Endometrial microvascular endothelial cells (primary cell): ENCODE measurements around the gene AIF1L. TPM values are rescaled to one million over a fixed set of nuclear protein-coding genes. Genes with fewer than 3 reads are reported as not detected.

Source experiments
- in situ Hi-C: cut with HindIII; loops from 2 replicates; pipeline ENCODE4 v1.10.0; 2017; ENCODE audit warnings: low sequenced_read_pairs, low pct_unique_long_range_greater_than_20kb; ENCODE audit errors: inconsistent ontology term
- total RNA-seq: library from RNA; depleted of rRNA; stranded (reverse); fragments of >200 nt; gene quantifications from one replicate; pipeline ENCODE4 v1.2.3, GENCODE V29; 2015; ENCODE audit errors: inconsistent ontology term

Gene AIF1L
- total RNA-seq, result 1.2 TPM

DNA sequence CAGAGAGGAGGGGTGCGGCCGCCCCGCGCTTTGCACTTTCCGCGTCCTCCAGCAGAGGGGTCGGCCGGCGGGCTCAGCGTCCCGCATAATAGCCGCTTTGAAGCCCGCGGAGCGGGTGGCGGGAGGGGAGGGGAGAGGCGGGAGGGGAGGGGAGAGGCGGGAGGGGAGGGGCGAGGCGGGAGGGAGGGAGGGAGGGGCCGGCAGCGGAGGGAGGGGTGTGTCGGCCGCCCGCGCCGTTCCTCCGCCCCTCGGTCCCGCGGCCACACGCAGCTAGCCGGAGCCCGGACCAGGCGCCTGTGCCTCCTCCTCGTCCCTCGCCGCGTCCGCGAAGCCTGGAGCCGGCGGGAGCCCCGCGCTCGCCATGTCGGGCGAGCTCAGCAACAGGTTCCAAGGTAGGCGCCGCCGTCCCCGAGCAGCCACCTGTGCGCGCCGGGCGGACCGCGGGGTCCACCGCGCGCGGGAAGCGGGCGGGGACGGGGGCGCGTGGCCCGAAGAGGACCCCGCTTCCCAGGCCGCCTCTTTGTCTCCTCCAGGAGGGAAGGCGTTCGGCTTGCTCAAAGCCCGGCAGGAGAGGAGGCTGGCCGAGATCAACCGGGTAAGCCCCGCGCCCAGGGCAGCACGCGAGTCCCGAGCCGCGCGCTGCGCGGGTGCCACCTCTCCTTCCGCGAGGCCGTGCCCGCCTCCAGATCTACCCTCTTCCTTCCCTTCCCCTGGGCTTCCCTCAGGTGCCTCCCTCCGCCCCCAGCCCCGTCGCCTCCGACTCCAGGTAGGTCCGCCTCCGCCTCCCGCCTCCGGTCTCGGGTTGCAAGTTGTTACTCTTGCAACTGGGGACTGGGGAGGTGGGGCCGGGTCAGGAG is at the start of gene AIF1L:
Gene AIF1L (plus strand): TSS at position 263 of the 857 bp plus-strand sequence. CDS start 99 bp downstream, at position 362.
- in situ Hi-C loops, result no loop called here

DNA sequence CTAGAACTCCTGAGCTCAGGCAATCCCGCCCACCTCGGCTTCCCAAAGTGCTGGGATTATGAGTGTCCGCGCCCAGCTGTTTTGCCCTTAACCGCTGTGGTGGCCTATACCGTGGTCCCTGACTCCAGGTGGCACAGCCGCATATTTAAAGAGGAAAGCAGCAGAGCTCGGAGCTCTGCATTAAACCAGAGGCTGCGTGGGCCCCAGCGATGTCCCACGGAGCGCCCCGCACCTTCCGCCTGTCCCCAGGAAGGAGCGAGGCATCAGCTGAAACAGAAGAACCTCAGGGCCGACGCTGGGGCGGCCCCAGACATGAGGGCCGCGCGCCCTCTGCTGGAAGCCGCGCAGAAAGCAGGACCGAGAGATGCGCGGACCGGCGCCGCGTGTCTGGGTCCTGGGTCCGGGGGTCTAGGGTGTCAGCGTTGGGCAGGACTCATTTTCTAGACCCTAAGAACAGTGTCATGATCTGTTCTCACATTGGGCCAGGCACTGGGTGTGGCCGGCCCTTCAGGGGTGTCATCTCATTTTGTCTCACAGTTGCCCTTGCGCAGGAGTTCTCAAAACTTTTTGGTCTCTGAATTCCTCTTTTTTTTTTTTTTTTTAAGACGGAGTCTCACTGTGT is 49.6 kb upstream of the AIF1L start:
- in situ Hi-C loops, result no loop called here

- in situ Hi-C loops, result no loop called here
These were observed 48.0 kb upstream of the AIF1L start for GRCh38 chr9:131048332-131048731.

DNA sequence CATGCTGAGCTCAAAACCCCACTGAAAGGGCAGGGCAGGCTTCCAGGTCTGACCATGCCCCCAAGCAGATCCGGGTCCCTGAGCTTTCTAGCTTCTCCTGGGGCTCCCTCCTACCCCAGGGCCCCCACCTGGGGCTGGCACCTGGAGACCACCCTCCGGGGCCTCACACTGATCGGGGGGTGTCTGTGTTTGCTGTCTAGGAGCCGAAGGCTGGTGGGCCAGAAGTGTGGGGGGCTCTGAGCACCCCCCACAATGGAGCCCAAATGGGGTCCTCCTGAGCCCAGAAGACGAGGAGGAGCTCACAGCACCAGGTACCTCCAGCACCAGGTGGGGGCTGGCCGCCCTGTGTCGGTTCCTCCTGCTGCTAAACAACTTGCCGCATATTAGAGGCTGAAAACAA is 47.5 kb upstream of the AIF1L start:
- in situ Hi-C loops, result no loop called here

GRCh38 chr9:131049829-131050715 is 46.3 kb upstream of the AIF1L start:
- in situ Hi-C loops, result no loop called here

GRCh38 chr9:131050831-131051230 is 45.5 kb upstream of the AIF1L start:
- in situ Hi-C loops, result no loop called here

GRCh38 chr9:131051592-131052517 is 44.5 kb upstream of the AIF1L start:
- in situ Hi-C loops, result no loop called here

DNA sequence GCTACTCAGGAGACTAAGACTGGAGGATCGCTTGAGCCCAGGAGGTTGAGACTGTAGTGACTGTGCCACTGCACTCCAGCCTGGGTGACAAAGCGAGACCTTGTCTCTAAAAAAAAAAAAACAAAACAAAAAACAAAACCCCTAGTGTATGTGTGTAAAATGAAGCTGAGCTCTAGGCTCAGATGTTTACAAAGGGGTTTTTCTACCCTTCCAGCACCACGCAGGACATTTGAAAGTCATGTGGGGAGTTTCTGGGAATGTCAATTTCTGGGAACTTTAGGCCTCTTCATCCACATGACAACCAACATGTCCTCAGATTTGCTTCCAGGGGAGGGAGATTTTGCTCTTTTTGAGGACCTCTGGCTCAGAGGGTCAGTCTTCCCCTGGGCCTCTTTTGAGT is 42.4 kb upstream of the AIF1L start:
- in situ Hi-C loops, result no loop called here

DNA sequence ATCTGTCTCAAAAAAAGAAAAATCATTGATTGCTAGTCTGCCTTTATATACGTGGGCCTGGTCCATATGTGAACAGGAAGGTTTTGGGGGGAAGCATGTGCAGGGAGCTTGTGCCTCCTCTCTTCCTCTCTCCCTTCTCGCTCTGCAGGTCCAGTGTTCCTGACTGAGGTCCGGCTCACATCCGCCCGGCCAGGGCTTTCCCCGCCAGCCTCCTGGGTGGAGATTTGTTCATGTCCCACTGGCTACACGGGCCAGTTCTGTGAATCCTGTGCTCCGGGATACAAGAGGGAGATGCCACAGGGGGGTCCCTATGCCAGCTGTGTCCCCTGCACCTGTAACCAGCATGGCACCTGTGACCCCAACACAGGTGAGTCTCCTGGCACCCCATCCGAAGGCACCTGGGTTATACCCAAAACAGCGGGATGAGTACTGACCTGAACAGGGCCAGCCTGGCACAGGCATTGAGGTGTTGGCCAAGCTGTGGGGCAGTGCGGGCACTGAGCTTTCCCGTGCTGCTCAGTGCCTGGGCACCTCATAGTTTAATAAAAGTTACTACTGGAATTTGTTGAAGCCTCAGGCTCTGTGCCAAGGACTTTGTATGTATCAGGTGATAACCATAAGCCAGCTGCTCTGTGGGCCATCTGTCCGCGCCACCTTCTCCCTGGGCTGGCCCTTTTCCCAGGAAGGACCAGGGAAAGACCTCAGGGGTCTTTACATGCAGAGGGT is 39.4 kb upstream of the AIF1L start:
- in situ Hi-C loops, result no loop called here

DNA sequence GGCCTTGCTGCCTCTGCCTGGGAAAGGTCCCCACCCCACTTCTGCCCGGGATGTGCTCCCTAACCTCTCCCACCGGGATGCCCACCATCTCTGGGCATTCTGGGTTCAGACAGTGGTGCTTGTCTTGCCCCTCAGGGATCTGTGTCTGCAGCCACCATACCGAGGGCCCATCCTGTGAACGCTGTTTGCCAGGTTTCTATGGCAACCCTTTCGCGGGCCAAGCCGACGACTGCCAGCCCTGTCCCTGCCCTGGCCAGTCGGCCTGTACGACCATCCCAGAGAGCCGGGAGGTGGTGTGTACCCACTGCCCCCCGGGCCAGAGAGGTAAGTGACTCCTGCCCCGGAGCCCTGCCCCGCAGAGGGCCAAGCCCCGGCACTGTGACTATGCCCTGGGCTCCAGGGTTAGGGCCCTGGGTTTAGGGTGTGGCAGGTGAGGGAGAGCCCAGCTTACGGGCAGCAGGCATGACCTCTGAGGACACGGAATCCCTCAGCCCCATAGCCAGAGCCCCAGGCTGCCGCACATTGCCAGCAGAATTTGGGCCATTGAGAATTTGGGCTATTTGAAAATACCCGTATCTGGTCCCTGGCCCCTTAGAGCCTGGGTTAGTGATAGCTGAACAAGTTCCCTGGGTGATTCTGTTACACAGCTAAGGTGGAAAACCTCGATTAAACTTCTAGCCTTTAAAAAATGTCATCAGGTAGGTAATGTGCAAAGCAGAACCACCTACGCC is 35.3 kb upstream of the AIF1L start:
- in situ Hi-C loops, result no loop called here

DNA sequence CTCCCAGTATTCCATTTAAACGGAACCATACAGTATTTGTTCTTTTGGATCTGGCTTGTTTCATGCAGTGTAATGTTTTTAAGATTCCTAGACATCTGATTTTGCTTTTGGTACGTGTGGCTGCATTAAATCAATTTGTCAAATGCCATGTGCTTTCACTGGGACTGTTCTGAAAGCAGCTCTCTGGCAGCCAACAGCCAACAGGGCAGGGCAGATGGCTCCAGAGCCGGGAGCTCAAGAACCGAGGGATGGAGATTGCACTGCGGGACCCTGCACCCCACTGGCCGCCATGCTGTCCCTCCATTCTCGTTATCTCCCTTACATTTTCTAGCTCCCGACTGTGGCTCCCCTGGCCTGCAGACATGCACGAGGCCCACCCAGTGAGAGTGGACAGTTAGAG is 33.4 kb upstream of the AIF1L start:
- in situ Hi-C loops, result no loop called here

DNA sequence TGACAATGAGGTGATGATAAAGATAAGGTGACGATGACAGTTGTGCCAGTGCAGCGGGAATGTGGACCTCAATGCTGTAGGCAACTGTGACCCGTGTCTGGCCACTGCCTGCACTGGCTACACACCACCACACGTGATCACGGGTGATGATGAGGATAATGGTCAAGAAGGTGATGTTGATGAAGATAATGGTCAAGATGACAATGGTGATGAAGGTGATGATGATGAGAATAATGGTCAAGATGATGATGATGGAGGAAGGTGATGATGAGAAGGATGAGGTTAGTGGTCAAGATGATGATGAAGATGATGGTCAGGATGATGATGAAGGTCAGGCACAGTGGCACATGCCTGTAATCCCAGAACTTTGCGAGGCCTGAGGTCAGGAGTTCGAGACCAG is 30.7 kb upstream of the AIF1L start:
- in situ Hi-C loops, result no loop called here

DNA sequence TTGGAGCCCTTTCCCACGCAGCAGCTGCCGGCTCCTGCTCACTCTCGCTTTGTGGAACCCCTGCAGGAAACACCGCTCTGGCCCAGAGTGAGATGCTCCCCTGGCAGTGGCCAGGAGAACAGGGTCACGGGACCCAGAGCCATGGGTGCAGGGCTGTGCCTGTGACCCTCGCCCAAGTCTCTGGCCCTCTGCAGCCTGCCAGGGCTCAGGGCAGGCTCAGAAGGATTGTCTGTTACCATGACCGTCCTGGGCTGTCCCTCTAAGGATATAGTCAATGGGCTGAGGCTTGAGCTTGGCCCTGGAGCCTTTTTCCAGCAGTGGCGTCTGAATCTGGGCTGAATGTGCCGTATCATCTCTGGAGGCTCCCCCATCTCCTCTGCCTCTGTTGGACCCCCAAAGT is 28.7 kb upstream of the AIF1L start:
- in situ Hi-C loops, result no loop called here

DNA sequence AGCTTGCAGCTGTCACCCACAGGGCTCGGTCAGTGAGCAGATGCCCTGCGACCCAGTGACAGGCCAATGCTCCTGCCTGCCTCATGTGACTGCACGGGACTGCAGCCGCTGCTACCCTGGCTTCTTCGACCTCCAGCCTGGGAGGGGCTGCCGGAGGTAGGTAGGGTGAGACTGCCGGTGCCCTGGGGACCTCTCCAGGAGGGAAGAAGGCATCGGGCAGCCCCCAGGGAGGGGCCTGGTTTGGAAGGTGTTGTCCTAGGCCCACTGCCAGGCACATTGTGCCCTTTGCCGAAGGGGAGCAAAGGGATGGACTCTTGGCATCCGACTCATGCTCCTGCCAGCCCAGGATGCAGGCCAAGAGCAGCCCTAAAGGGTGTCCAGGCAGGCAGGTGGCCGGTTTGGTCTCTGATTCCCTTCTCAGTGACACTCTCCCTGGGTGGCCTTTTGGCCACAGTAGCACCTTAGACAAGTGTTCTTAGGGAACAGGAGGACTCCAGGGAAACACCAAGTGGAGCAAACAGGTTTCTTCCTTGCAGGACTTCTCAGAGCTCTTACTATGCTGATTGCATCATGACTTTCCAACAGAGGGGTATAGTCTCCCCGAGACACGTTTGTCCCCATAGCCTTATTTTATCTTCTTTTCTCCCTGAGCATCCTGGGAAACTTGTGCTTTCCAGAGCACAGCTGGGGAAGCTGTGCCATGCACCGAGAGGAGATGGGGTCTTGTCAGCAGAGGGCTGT is 28.1 kb upstream of the AIF1L start:
- in situ Hi-C loops, result no loop called here

GRCh38 chr9:131069699-131070098 is 26.6 kb upstream of the AIF1L start:
- in situ Hi-C loops, result no loop called here

DNA sequence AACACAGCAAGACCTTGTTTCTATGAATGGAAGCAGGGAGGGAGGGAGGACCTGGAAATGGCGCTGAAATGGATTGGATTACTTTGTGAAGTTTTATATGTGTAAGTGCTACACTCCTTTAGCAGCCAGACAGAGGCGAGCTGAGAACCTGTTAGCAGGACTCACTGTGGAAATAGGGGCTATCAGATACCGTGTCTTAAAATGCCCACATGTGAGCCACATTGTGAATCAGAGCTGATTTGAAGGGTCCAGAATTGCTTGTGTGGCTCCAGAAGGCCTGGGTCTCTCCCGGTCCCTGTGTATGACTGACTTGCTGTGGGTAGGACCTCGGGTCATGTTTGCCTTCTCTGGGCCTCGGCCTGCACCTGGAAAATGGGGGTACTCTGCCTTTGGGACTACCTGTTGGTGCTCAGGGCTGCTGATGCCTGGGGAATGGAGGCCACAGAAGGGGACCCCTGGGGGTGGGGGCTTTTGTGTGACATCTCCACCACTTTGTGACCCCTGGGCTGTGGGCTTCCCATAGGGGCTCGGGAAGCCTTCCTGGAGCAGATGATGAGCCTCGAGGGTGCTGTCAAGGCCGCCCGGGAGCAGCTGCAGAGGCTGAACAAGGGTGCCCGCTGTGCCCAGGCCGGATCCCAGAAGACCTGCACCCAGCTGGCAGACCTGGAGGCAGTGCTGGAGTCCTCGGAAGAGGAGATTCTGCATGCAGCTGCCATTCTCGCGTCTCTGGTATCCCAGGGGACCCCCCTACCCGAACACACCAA is 24.0 kb upstream of the AIF1L start:
- in situ Hi-C loops, result no loop called here
